ENCODE measurements around the gene TXNDC11. TPM values are rescaled to one million over a fixed set of nuclear protein-coding genes. Genes with fewer than 3 reads are reported as not detected.

Gene TXNDC11
- total and polyA plus RNA-seq, 10 of the 15 experiments (the other 5 are each of a cell fraction or from before 2014, with no cell fraction given), result 1.7 to 86.7 (median 54.4) TPM

DNA sequence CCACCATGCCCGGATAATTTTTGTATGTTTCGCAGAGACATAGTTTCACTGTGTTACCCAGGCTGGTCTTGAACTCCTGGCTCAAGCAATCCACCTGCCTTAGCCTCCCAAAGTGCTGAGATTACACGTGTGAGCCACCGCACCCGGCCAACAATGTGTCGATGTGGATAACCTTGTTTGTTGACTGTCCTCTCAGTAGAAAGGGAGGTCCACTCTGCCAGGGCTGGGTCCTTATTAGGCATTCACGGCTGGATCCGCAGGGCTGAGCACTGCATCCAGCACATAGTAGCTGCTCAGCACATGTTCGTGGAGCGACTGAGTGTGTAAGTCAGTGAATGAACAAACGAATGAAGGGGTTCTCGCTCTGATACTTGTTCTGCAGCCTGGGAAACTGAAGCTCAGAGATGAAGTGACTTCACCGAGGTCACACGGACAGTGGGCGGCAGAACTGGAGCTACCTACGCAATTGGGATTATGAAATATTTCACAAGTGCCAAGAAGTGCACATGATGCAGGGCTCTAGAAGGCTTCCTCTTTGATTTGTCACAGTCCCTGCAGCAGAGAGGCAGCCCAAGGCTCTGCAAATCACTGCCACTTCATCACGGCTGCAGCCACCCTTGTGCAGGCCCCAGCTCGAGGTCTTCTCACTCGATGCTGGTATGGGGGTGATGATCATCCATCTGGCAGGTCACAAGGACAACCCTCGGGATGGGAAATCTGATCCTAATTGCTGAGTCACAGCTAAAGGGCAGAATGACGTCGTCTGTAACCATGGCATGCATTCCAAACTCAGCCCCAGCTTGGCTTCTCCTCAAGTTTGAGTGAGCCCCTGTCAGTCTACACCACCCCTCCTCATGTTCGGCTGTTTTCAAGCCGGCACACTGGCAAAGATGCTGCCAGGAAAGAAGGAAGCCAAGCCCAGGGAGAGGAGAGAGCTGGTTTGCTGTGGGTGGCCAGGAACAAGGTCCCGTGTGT lies 102.4 kb downstream of the TXNDC11 start:
- BruUV-seq (replicated peaks), result no TSS peak
- H4K20me1 ChIP-seq (ENCODE audit: control insufficient read depth, insufficient read depth), result no peaks in the 10 kb centered on the region
- CTCF ChIA-PET, result interaction anchor here (0.6 to 6.1 kb wide), 27 partner anchors 9 to 676 kb away, joined by 3 to 99 read pairs (median 3); partner anchors contain the start of gene LITAF
- FAIRE-seq (no peak), DNase-seq (ENCODE audit: low read depth, low spot score) (no peak), ATAC-seq (peak; percentile 15; the same call in 1 of the 3 replicates)
- H3K9me3 ChIP-seq (replicated peaks; ENCODE audit: control insufficient read depth, insufficient read depth, low read length), result no peaks in the 10 kb centered on the region
- H3K4me3 ChIP-seq, result no peak overlapping the region
- H2AFZ ChIP-seq (ENCODE audit: control insufficient read depth, low read depth, low read length), result no peak overlapping the region
- H3K4me2 ChIP-seq (ENCODE audit: control insufficient read depth, insufficient read depth), result no peak overlapping the region
- H3K79me2 ChIP-seq (ENCODE audit: control insufficient read depth, insufficient read depth, low read length), result no peaks in the 10 kb centered on the region
- H3K27ac ChIP-seq (ENCODE audit: control insufficient read depth, insufficient read depth), result no peak overlapping the region
- POLR2A ChIA-PET, result interaction anchor here (0.5 to 1.6 kb wide), 3 partner anchors 109 to 491 kb away, joined by 3 to 4 read pairs (median 3); no protein-coding TSS in a partner anchor
- H3K36me3 ChIP-seq (ENCODE audit: control insufficient read depth in 2 of 2, insufficient read depth in 2 of 2, low read length in 1 of 2), result no peaks in the 10 kb centered on the region
- no peaks in the 10 kb centered on the region for H3K4me1 ChIP-seq (ENCODE audit: control insufficient read depth, insufficient read depth, low read length)
- 55% methylated on average over 25 of the region's 25 CpGs for WGBS (ENCODE audit: insufficient coverage, insufficient replicate concordance, low lambda C conversion rate, missing lambda C conversion rate)
- no peaks in the 10 kb centered on the region; a peak in 1 of 4 replicates for H3K27me3 ChIP-seq (replicated peaks in 1 of 2; ENCODE audit: control insufficient read depth in 2 of 2, insufficient read depth in 2 of 2, low read length in 1 of 2)
- in situ Hi-C loops (cut with MboI) (loop anchor here (5.0 to 10.0 kb wide), 2 partner anchors 108 to 225 kb away; no protein-coding TSS in a partner anchor), intact Hi-C loops (cut with micrococcal nuclease; ENCODE audit: unreplicated experiment) (loop anchor here (5.0 to 10.0 kb wide), 2 partner anchors 175 to 233 kb away; no protein-coding TSS in a partner anchor)
- RAD21 ChIA-PET (ENCODE audit: unreplicated experiment), result interaction anchor here (0.7 to 4.8 kb wide), 11 partner anchors 54 to 244 kb away, joined by 3 to 44 read pairs (median 6); partner anchors contain the start of gene LITAF
- no peak overlapping the region for H3K9ac ChIP-seq (ENCODE audit: control insufficient read depth, insufficient read depth, low read length)
- TF ChIP-seq DPF2 (IDR thresholded peaks at IDR 0.05) (no peak), GABPA (IDR thresholded peaks at IDR 0.05; ENCODE audit: low read depth) (no peak), FOXK2 (IDR thresholded peaks at IDR 0.05) (no peak), CREB1 (IDR thresholded peaks at IDR 0.05; ENCODE audit: low read depth) (no peak), POU2F2 (IDR thresholded peaks at IDR 0.05; ENCODE audit: borderline replicate concordance, low read depth, low read length) (no peak), TCF3 (IDR thresholded peaks at IDR 0.05; ENCODE audit: borderline replicate concordance, insufficient read depth, low read depth, low read length) (no peak), SMC3 (IDR thresholded peaks at IDR 0.05; ENCODE audit: borderline replicate concordance, low read length) (no peak), MEF2B (IDR thresholded peaks at IDR 0.05; ENCODE audit: partially characterized antibody, poor library complexity, severe bottlenecking) (no peak), SREBF1 (IDR thresholded peaks at IDR 0.05; ENCODE audit: low read length) (no peak), SMARCA5 (IDR thresholded peaks at IDR 0.05) (no peak)
- TF ChIP-seq, protein P1, sequence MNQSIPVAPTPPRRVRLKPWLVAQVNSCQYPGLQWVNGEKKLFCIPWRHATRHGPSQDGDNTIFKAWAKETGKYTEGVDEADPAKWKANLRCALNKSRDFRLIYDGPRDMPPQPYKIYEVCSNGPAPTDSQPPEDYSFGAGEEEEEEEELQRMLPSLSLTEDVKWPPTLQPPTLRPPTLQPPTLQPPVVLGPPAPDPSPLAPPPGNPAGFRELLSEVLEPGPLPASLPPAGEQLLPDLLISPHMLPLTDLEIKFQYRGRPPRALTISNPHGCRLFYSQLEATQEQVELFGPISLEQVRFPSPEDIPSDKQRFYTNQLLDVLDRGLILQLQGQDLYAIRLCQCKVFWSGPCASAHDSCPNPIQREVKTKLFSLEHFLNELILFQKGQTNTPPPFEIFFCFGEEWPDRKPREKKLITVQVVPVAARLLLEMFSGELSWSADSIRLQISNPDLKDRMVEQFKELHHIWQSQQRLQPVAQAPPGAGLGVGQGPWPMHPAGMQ (IDR thresholded peaks at IDR 0.05; ENCODE audit: borderline replicate concordance), result no peak
- TF ChIP-seq, protein P2, sequence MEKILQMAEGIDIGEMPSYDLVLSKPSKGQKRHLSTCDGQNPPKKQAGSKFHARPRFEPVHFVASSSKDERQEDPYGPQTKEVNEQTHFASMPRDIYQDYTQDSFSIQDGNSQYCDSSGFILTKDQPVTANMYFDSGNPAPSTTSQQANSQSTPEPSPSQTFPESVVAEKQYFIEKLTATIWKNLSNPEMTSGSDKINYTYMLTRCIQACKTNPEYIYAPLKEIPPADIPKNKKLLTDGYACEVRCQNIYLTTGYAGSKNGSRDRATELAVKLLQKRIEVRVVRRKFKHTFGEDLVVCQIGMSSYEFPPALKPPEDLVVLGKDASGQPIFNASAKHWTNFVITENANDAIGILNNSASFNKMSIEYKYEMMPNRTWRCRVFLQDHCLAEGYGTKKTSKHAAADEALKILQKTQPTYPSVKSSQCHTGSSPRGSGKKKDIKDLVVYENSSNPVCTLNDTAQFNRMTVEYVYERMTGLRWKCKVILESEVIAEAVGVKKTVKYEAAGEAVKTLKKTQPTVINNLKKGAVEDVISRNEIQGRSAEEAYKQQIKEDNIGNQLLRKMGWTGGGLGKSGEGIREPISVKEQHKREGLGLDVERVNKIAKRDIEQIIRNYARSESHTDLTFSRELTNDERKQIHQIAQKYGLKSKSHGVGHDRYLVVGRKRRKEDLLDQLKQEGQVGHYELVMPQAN (conservative IDR thresholded peaks at IDR 0.05), result no peak
- TF ChIP-seq, protein P3, sequence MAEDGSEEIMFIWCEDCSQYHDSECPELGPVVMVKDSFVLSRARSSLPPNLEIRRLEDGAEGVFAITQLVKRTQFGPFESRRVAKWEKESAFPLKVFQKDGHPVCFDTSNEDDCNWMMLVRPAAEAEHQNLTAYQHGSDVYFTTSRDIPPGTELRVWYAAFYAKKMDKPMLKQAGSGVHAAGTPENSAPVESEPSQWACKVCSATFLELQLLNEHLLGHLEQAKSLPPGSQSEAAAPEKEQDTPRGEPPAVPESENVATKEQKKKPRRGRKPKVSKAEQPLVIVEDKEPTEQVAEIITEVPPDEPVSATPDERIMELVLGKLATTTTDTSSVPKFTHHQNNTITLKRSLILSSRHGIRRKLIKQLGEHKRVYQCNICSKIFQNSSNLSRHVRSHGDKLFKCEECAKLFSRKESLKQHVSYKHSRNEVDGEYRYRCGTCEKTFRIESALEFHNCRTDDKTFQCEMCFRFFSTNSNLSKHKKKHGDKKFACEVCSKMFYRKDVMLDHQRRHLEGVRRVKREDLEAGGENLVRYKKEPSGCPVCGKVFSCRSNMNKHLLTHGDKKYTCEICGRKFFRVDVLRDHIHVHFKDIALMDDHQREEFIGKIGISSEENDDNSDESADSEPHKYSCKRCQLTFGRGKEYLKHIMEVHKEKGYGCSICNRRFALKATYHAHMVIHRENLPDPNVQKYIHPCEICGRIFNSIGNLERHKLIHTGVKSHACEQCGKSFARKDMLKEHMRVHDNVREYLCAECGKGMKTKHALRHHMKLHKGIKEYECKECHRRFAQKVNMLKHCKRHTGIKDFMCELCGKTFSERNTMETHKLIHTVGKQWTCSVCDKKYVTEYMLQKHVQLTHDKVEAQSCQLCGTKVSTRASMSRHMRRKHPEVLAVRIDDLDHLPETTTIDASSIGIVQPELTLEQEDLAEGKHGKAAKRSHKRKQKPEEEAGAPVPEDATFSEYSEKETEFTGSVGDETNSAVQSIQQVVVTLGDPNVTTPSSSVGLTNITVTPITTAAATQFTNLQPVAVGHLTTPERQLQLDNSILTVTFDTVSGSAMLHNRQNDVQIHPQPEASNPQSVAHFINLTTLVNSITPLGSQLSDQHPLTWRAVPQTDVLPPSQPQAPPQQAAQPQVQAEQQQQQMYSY (CRISPR knock-in tag; IDR thresholded peaks at IDR 0.05), result no peak
- SMC1A ChIA-PET (ENCODE audit: uncharacterized antibody, unreplicated experiment), result interaction anchor here (0.6 to 3.8 kb wide), 21 partner anchors 9 to 676 kb away, joined by 3 to 32 read pairs (median 3); no protein-coding TSS in a partner anchor
